PC-3 (cell line): ENCODE measurements around the gene PALD1. TPM values are rescaled to one million over a fixed set of nuclear protein-coding genes. Genes with fewer than 3 reads are reported as not detected.

Source experiments
- ATAC-seq: fragments of 200-7000 bp; cut with Tn5 transposase; 2 replicates; pipeline ENCODE4 v1.9.1; 2020; ENCODE audit warnings: mild to moderate bottlenecking, moderate library complexity
- BruUV-seq: library from RNA; stranded (reverse); fragments of 400-500 nt; replicated peaks from 2 replicates; lab custom pipeline; 2021; lab: Mats Ljungman, UMichigan
- CTCF ChIA-PET: fragments of 300-600 bp; sonication (Branson Sonifier 250); formaldehyde crosslinking; loops from one replicate; lab custom pipeline; 2022; ENCODE audit warnings: antibody characterized with exemption; lab: Charles Lee
- POLR2A ChIA-PET: fragments of 300-600 bp; sonication (Branson Sonifier 250); formaldehyde crosslinking; loops from one replicate; lab custom pipeline; 2022; ENCODE audit warnings: antibody characterized with exemption; ENCODE audit not compliant: unreplicated experiment; lab: Charles Lee
- DNase-seq: peaks from one replicate; pipeline ENCODE4 v3.0.0-alpha.2; 2015
- H2AFZ ChIP-seq: fragments of 300-600 bp; sonication (generic); 2 replicates; pipeline ENCODE4 v1.6.0; 2016; ENCODE audit warnings: antibody characterized with exemption, low read length
- H3F3A ChIP-seq: fragments of 300-600 bp; sonication (generic); one replicate; pipeline ENCODE4 v1.6.0; 2017; ENCODE audit warnings: antibody characterized with exemption, low read length, control low read depth, mild to moderate bottlenecking; ENCODE audit not compliant: unreplicated experiment
- H3K27ac ChIP-seq: fragments of 300-600 bp; sonication (generic); 2 replicates; pipeline ENCODE4 v1.5.1; 2016; ENCODE audit warnings: mild to moderate bottlenecking, low read length
- H3K27me3 ChIP-seq: fragments of 300-600 bp; sonication (generic); 2 replicates; pipeline ENCODE4 v1.6.1; 2016; ENCODE audit warnings: low read length, mixed read lengths
- H3K36me3 ChIP-seq: fragments of 300-600 bp; sonication (generic); 2 replicates; pipeline ENCODE4 v1.6.1; 2016; ENCODE audit warnings: low read depth, mixed run types, low read length, mixed read lengths
- H3K4me1 ChIP-seq: fragments of 300-600 bp; sonication (generic); 2 replicates; pipeline ENCODE4 v1.5.1; 2016; ENCODE audit warnings: low read length; ENCODE audit not compliant: insufficient read depth
- H3K4me2 ChIP-seq: fragments of 300-600 bp; sonication (generic); 2 replicates; pipeline ENCODE4 v1.6.0; 2016; ENCODE audit warnings: low read length
- H3K4me3 ChIP-seq: fragments of 300-600 bp; sonication (generic); 2 replicates; pipeline ENCODE4 v1.5.1; 2016; ENCODE audit warnings: mild to moderate bottlenecking, low read length, mixed read lengths
- H3K79me2 ChIP-seq: fragments of 300-600 bp; sonication (generic); 2 replicates; pipeline ENCODE4 v1.6.1; 2017; ENCODE audit warnings: low read length, mixed read lengths
- H3K9ac ChIP-seq: fragments of 300-600 bp; sonication (generic); 2 replicates; pipeline ENCODE4 v1.6.0; 2016; ENCODE audit warnings: mild to moderate bottlenecking, low read length
- H3K9me2 ChIP-seq: fragments of 300-600 bp; sonication (generic); replicated peaks from 2 replicates; pipeline ENCODE4 v1.6.1; 2016; ENCODE audit warnings: mixed run types, low read length, mixed read lengths
- H3K9me3 ChIP-seq: fragments of 300-600 bp; sonication (generic); 2 replicates; pipeline ENCODE4 v1.6.1; 2016; ENCODE audit warnings: low read length, mixed read lengths
- H4K20me1 ChIP-seq: fragments of 300-600 bp; sonication (generic); 2 replicates; pipeline ENCODE4 v1.6.1; 2016; ENCODE audit warnings: low read length, mixed read lengths
- CTCF ChIP-seq: fragments of 300-600 bp; sonication (generic); conservative IDR thresholded peaks from 2 replicates; pipeline ENCODE4 v1.5.1; 2017; ENCODE audit warnings: antibody characterized with exemption, low read depth, mild to moderate bottlenecking, low read length
- EZH2 ChIP-seq: fragments of 300-600 bp; sonication (generic); IDR thresholded peaks from one replicate; pipeline ENCODE4 v1.6.1; 2017; ENCODE audit warnings: antibody characterized with exemption, mild to moderate bottlenecking, low read length; ENCODE audit not compliant: unreplicated experiment
- EZH2phosphoT487 ChIP-seq: fragments of 300-600 bp; sonication (generic); IDR thresholded peaks from 2 replicates; pipeline ENCODE4 v1.6.1; 2018; ENCODE audit warnings: mild to moderate bottlenecking, antibody characterized with exemption, low read length, borderline replicate concordance
- intact Hi-C: fragments of 100-400 bp; cut with micrococcal nuclease; formaldehyde crosslinking; loops from 2 replicates; pipeline ENCODE4 v1.9.0; 2023
- total RNA-seq: library from RNA; depleted of rRNA; stranded (reverse); fragments of >200 nt; gene quantifications from 2 replicates; pipeline ENCODE4 v1.2.3, GENCODE V29; 2014

Gene PALD1
- total RNA-seq, 1 experiment from 2014 or later: 0.80 TPM

GRCh38 chr10:70598857-70599295 lies 120.3 kb downstream of the PALD1 start:
- POLR2A ChIA-PET: no interaction called here
- Histone ChIP-seq H3K27ac (no peak overlapping the region), H3K4me1 (no peaks in the 10 kb centered on the region), H3K4me3 (no peak overlapping the region), H3K9me3 (no peaks in the 10 kb centered on the region), H3K27me3 (no peaks in the 10 kb centered on the region), H3K9me2 (no peaks in the 10 kb centered on the region), H3F3A (no peaks in the 10 kb centered on the region), H3K9ac (no peak overlapping the region), H3K79me2 (no peaks in the 10 kb centered on the region), H4K20me1 (no peaks in the 10 kb centered on the region), H3K36me3 (no peaks in the 10 kb centered on the region), H3K4me2 (no peak overlapping the region), H2AFZ (no peak overlapping the region)
- TF ChIP-seq CTCF (no peak), EZH2phosphoT487 (no peak), EZH2 (no peak)
- BruUV-seq: no TSS peak
- DNase-seq (no peak), ATAC-seq (no peak)
- CTCF ChIA-PET: no interaction called here
- intact Hi-C loops: no loop called here

- H3K4me1 ChIP-seq: no peaks in the 10 kb centered on the region
- no TSS peak for BruUV-seq
- CTCF ChIA-PET: no interaction called here
Measured at GRCh38 chr10:70599319-70599718, 120.8 kb downstream of the PALD1 start.

More at GRCh38 chr10:70599319-70599718, 120.8 kb downstream of the PALD1 start:
- no peak overlapping the region for H3K27ac ChIP-seq
- no peak for TF ChIP-seq EZH2
- TF ChIP-seq CTCF: no peak
- no peak for TF ChIP-seq EZH2phosphoT487
- H3K79me2 ChIP-seq: no peaks in the 10 kb centered on the region
- H4K20me1 ChIP-seq: no peaks in the 10 kb centered on the region
- no peak overlapping the region for H2AFZ ChIP-seq
- H3K9ac ChIP-seq: no peak overlapping the region
- H3K4me2 ChIP-seq: no peak overlapping the region
- intact Hi-C loops: no loop called here
- ATAC-seq: no peak
- no peaks in the 10 kb centered on the region for H3K9me3 ChIP-seq
- H3K27me3 ChIP-seq: no peaks in the 10 kb centered on the region
- no peak overlapping the region for H3K4me3 ChIP-seq
- POLR2A ChIA-PET: no interaction called here
- H3F3A ChIP-seq: no peaks in the 10 kb centered on the region
- H3K36me3 ChIP-seq: no peaks in the 10 kb centered on the region
- no peak for DNase-seq
- no peaks in the 10 kb centered on the region for H3K9me2 ChIP-seq
